Esophagus squamous epithelium (tissue), 5 donors: ENCODE results near the gene MAP1S. TPM values are rescaled to one million over a fixed set of nuclear protein-coding genes. Genes with fewer than 3 reads are reported as not detected.

ENCODE experiments used
- DNase-seq: peaks from one replicate; lab custom pipeline; 2025; lab: John Stamatoyannopoulos, UW
- H3K27ac ChIP-seq, 4 donors: fragments of 200-600 bp; sonication (generic); one replicate each; pipeline ENCODE4 v1.5.1; 2016 to 2019; ENCODE audit warnings: mild to moderate bottlenecking in 1 of 4
- H3K27me3 ChIP-seq, 4 donors: fragments of 200-600 bp; sonication (generic); 1 replicate in 3 of 4; 2 replicates in 1 of 4; pipeline versions ENCODE4 v1.5.1 to v1.6.0; 2017 to 2021; ENCODE audit warnings: antibody characterized with exemption in 1 of 4
- H3K36me3 ChIP-seq, 3 donors: fragments of 200-600 bp; sonication (generic); one replicate each; pipeline ENCODE4 v1.5.1; 2016 to 2019
- H3K4me1 ChIP-seq, 3 donors: fragments of 200-600 bp; sonication (generic); one replicate each; pipeline ENCODE4 v1.5.1; 2017 to 2019
- H3K4me3 ChIP-seq, 4 donors: fragments of 200-600 bp; sonication (generic); 1 replicate in 3 of 4; 2 replicates in 1 of 4; pipeline ENCODE4 v1.5.1; 2016 to 2019; ENCODE audit warnings: mild to moderate bottlenecking in 2 of 4, moderate library complexity in 1 of 4
- H3K9me3 ChIP-seq, 3 donors: fragments of 200-600 bp; sonication (generic); one replicate each; pipeline ENCODE4 v1.5.1; 2016 to 2019
- POLR2A ChIP-seq, 4 donors: fragments of 450-650 bp; IDR thresholded peaks; one replicate each; pipeline ENCODE4 v1.6.1; 2017; ENCODE audit warnings: antibody characterized with exemption in 4 of 4, mild to moderate bottlenecking in 4 of 4, moderate library complexity in 3 of 4
- WGBS, 2 donors: methylation state at CpG; one replicate each; pipeline ENCODE4 v1.1.5; 2018; 5-methylcytosine and 5-hydroxymethylcytosine counted together
- intact Hi-C: fragments of 100-400 bp; cut with DNase I; formaldehyde crosslinking; loops from one replicate; pipeline ENCODE4 v1.15.0; 2022
- total RNA-seq, 4 donors: library from RNA; depleted of rRNA; stranded (reverse); fragments of >200 nt; gene quantifications; one replicate each; pipeline ENCODE4 v1.1.0, GENCODE V29; 2016
- TF ChIP-seq, protein P1 (sequence below), 6 experiments: fragments of 450-650 bp in 4 of 6; fragments of 200-600 bp in 2 of 6; sonication (generic) in 2 of 6; IDR thresholded peaks; one replicate each; pipeline ENCODE4 v1.5.1; 2016 to 2019; ENCODE audit warnings: antibody characterized with exemption in 6 of 6, mild to moderate bottlenecking in 4 of 6, moderate library complexity in 4 of 6
- donor health status: DM: yes; HTN: yes; CAD: no.

The MAP1S gene
- total RNA-seq, 4 donors from 2014 or later = 4.8 to 16.3 (median 11.4) TPM

DNA sequence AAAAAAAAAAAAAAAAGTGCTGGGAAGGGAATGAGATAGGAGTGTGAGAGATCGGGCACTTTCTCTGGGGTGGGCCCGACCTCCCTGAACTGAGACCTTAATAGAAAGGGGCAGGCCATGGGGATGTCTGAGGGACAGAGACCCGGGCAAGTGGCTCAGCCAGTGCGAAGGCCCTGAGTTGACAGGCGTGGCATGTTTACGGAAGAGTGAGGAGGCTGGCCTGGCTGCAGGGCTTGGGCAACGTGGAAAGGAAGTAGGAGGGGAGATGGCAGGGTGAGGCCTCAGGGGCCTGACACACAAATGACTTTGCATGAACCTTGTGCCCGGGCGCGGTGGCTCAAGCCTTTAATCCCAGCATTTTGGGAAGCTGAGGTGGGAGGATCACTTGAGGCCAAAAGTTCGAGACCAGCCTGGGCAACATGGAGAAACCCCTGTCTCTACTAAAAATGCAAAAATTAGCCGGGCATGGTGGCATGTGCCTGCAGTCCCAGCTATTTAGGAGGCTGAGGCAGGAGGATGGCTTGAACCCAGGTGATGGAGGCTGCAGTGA, 45.9 kb downstream of the MAP1S start:
- Histone ChIP-seq H3K27ac (peak overlapping the region in 1 of 4 donors; percentile 21), H3K4me3 (no peak overlapping the region), H3K9me3 (no peaks in the 10 kb centered on the region), H3K27me3 (no peaks in the 10 kb centered on the region), H3K36me3 (no peaks in the 10 kb centered on the region), H3K4me1 (peaks cover 4 to 19% (median 7%) of the 10 kb centered on the region in 3 donors)
- intact Hi-C loops = no loop called here
- no peak for DNase-seq
- WGBS, 2 donors = 32 to 35% methylated on average over 10 to 12 of the region's 12 CpGs
- no peak for TF ChIP-seq POLR2A (IDR thresholded peaks at IDR 0.05)
- TF ChIP-seq, protein P1, sequence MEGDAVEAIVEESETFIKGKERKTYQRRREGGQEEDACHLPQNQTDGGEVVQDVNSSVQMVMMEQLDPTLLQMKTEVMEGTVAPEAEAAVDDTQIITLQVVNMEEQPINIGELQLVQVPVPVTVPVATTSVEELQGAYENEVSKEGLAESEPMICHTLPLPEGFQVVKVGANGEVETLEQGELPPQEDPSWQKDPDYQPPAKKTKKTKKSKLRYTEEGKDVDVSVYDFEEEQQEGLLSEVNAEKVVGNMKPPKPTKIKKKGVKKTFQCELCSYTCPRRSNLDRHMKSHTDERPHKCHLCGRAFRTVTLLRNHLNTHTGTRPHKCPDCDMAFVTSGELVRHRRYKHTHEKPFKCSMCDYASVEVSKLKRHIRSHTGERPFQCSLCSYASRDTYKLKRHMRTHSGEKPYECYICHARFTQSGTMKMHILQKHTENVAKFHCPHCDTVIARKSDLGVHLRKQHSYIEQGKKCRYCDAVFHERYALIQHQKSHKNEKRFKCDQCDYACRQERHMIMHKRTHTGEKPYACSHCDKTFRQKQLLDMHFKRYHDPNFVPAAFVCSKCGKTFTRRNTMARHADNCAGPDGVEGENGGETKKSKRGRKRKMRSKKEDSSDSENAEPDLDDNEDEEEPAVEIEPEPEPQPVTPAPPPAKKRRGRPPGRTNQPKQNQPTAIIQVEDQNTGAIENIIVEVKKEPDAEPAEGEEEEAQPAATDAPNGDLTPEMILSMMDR (IDR thresholded peaks at IDR 0.05) = no peak

DNA sequence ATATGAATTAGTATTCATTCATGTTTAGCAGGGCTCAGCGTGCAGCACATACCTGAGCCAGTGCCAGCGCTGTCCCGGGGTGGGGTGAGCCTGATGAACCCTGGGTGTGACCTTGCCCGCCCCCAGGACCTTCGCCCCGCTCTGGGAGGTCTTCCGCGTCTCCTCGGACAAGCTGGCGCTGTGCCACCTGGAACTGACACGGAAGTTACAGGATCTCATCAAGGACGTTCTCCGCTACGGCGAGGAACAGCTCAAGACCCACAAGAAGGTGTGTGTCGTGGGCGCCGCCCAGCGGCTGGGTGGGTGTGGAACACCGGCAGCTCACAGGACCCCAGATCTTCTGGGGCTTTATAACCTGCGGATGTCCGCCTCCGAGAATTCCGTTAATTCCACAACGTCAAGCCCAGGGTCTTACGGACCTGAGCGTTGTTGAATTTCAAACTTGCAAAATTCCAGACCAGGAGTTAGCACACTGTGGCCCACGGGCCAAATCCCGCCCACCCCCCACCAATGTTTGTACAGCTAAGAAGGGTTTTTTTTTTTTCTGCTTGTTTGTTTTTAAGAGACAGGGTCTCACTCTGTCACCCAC, 47.4 kb downstream of the MAP1S start:
- 29 to 38% methylated on average over 9 to 10 of the region's 29 CpGs for WGBS, 2 donors
- Histone ChIP-seq H3K27ac (no peak overlapping the region), H3K36me3 (no peaks in the 10 kb centered on the region), H3K27me3 (peaks cover 0 to 4% (median 0%) of the 10 kb centered on the region in 4 donors), H3K9me3 (no peaks in the 10 kb centered on the region), H3K4me3 (peak overlapping the region in 2 of 4 donors; percentile 16 to 47), H3K4me1 (peaks cover 4 to 19% (median 7%) of the 10 kb centered on the region in 3 donors)
- TF ChIP-seq POLR2A (IDR thresholded peaks at IDR 0.05) = no peak
- TF ChIP-seq, protein P1 (IDR thresholded peaks at IDR 0.05) = peak; percentile 43 to 83 (median 74)
- DNase-seq = no peak
- intact Hi-C loops = no loop called here

DNA sequence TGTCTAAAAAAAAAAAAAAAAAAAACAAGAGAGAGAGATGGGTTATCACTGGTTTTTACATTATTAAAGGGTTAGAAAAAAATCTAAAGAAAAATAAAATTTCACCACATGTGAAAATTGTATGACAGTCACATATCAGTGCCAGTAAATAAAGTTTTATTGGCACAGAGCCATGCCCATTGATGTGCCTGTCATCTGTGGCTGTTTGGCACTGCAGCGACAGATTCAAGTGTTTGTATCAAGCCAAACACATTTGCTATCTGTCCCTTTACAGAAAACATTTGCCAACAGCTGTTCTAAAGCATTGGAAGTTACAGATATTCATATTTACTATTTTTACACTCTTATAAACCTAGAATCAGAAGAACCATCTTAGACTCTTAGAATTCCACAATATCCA, 48.3 kb downstream of the MAP1S start:
- 23 to 33% methylated on average over 1 of the region's 1 CpG for WGBS, 2 donors
- intact Hi-C loops = no loop called here
- Histone ChIP-seq H3K4me1 (peaks cover 4 to 19% (median 7%) of the 10 kb centered on the region in 3 donors), H3K27me3 (peaks cover 0 to 4% (median 0%) of the 10 kb centered on the region in 4 donors), H3K36me3 (no peaks in the 10 kb centered on the region), H3K27ac (no peak overlapping the region), H3K4me3 (no peak overlapping the region), H3K9me3 (no peaks in the 10 kb centered on the region)
- no peak for DNase-seq
- TF ChIP-seq, protein P1 (IDR thresholded peaks at IDR 0.05) = no peak
- no peak for TF ChIP-seq POLR2A (IDR thresholded peaks at IDR 0.05)

DNA sequence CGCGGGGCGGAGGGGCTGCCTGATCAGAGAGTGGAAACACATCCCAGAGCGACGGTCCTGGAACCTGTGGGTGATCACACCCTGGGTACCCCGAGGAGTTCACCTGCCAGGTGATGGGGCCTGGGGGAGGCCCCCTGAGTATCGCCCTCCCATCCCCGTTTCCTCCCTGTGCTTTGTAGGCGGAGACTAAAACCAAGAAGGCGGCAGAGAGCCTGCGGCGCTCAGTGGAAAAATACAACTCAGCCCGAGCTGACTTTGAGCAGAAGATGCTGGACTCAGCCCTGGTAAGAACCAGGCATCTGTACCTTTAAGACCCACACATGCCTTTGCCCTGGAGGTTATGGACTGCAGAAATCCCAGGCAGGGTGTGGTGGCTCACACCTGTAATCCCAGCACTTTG, 51.3 kb downstream of the MAP1S start:
- Histone ChIP-seq H3K4me1 (peaks cover 4 to 10% (median 7%) of the 10 kb centered on the region in 3 donors), H3K36me3 (no peaks in the 10 kb centered on the region), H3K27me3 (peaks cover 0 to 18% (median 0%) of the 10 kb centered on the region in 4 donors), H3K27ac (no peak overlapping the region), H3K4me3 (no peak overlapping the region), H3K9me3 (no peaks in the 10 kb centered on the region)
- intact Hi-C loops = no loop called here
- 80% methylated on average over 2 of the region's 13 CpGs; no CpG with 5 or more reads in 1 of the 2 donors for WGBS, 2 donors
- DNase-seq = no peak
- no peak for TF ChIP-seq POLR2A (IDR thresholded peaks at IDR 0.05)
- TF ChIP-seq, protein P1 (IDR thresholded peaks at IDR 0.05) = no peak

DNA sequence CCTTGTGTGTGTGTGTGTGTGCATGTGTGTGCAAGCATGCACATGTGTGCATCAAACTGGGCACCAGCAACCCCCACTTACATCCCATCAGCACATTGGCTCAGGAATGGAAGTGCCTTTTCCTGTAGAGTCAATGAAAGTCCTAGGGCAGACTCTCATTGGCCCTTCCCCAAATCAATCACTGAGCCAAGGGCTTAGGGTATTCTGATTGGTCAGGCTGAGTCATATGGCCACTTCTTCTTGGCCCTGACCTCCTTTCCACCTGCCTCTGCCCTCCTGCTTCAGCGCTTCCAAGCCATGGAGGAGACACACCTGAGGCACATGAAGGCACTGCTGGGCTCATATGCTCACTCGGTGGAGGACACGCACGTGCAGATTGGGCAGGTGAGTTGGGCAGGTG, 52.9 kb downstream of the MAP1S start:
- DNase-seq = no peak
- intact Hi-C loops = no loop called here
- TF ChIP-seq, protein P1 (IDR thresholded peaks at IDR 0.05) = no peak
- no peak for TF ChIP-seq POLR2A (IDR thresholded peaks at IDR 0.05)
- peaks cover 0 to 29% (median 0%) of the 10 kb centered on the region in 4 donors for H3K27me3 ChIP-seq
- H3K9me3 ChIP-seq = no peaks in the 10 kb centered on the region
- H3K27ac ChIP-seq = no peak overlapping the region
- no peak overlapping the region for H3K4me3 ChIP-seq
- 91% methylated on average over 4 of the region's 4 CpGs; no CpG with 5 or more reads in 1 of the 2 donors for WGBS, 2 donors
- no peaks in the 10 kb centered on the region for H3K4me1 ChIP-seq
- no peaks in the 10 kb centered on the region for H3K36me3 ChIP-seq
